SK-N-SH (cell line): ENCODE measurements around the gene HYAL3. TPM values are rescaled to one million over a fixed set of nuclear protein-coding genes. Genes with fewer than 3 reads are reported as not detected.

Source experiments
- CTCF ChIA-PET: fragments of 300-600, 350-600 bp; formaldehyde crosslinking; extraction: SDS; loops from one replicate; lab custom pipeline; 2021; lab: Yijun Ruan, JAX
- POLR2A ChIA-PET: fragments of 350-600 bp; sonication (Branson Sonifier 250); formaldehyde crosslinking; extraction: SDS; loops from one replicate; lab custom pipeline; 2020; ENCODE audit warnings: antibody characterized with exemption, inconsistent platforms; lab: Yijun Ruan, JAX
- DNase-seq: peaks from one replicate; pipeline ENCODE4 v3.0.0; 2012
- H2AFZ ChIP-seq: fragments of 200-600 bp; sonication (generic); 2 replicates; pipeline ENCODE4 v1.8.1; 2016; ENCODE audit warnings: antibody characterized with exemption, mild to moderate bottlenecking, low read depth
- H3F3A ChIP-seq: fragments of 200-600 bp; sonication (generic); replicated peaks from 2 replicates; pipeline ENCODE3; 2016; ENCODE audit warnings: antibody characterized with exemption, mild to moderate bottlenecking; ENCODE audit not compliant: insufficient read depth
- H3K27ac ChIP-seq, 2 experiments: fragments of 200-500 bp in 1 of 2; fragments of 200-600 bp in 1 of 2; sonication (Bioruptor generic) in 1 of 2; sonication (generic), shearing (Covaris generic) in 1 of 2; 2 replicates each; pipeline versions ENCODE4 v1.5.1 to v1.6.1; 2014 to 2016; ENCODE audit warnings: low read depth in 2 of 2, inconsistent platforms in 1 of 2, low read length in 1 of 2, mild to moderate bottlenecking in 1 of 2, mixed read lengths in 1 of 2
- H3K27me3 ChIP-seq: fragments of 200-600 bp; sonication (generic), shearing (Covaris generic); 2 replicates; pipeline ENCODE4 v1.6.1; 2016; ENCODE audit warnings: mixed run types; ENCODE audit not compliant: insufficient read depth
- H3K36me3 ChIP-seq, 2 experiments: fragments of 200-500 bp in 1 of 2; fragments of 200-600 bp in 1 of 2; sonication (Bioruptor generic) in 1 of 2; sonication (generic) in 1 of 2; replicated peaks in 1 of 2; 2 replicates each; pipeline versions ENCODE3 to v1.5.1; 2014 to 2016; ENCODE audit warnings: low read length in 1 of 2, mild to moderate bottlenecking in 1 of 2; ENCODE audit not compliant: insufficient read depth in 2 of 2, control insufficient read depth in 1 of 2
- H3K4me1 ChIP-seq, 2 experiments: fragments of 200-500 bp in 1 of 2; fragments of 200-600 bp in 1 of 2; sonication (Bioruptor generic) in 1 of 2; sonication (generic), shearing (Covaris generic) in 1 of 2; 2 replicates each; pipeline versions ENCODE4 v1.5.1 to v1.6.1; 2014 to 2016; ENCODE audit warnings: low read depth in 1 of 2, low read length in 1 of 2, mixed run types in 1 of 2; ENCODE audit not compliant: insufficient read depth in 2 of 2, control insufficient read depth in 1 of 2
- H3K4me2 ChIP-seq: fragments of 200-600 bp; sonication (generic), shearing (Covaris generic); 2 replicates; pipeline ENCODE4 v1.6.1; 2017; ENCODE audit warnings: mixed run types
- H3K4me3 ChIP-seq, 2 experiments: fragments of 200-500 bp in 1 of 2; fragments of 200-600 bp in 1 of 2; sonication (Bioruptor generic) in 1 of 2; sonication (generic), shearing (Covaris generic) in 1 of 2; 2 replicates each; pipeline versions ENCODE4 v1.5.1 to v1.8.1; 2014 to 2016; ENCODE audit warnings: low read depth in 2 of 2, inconsistent platforms in 1 of 2, low read length in 1 of 2, mild to moderate bottlenecking in 1 of 2, mixed read lengths in 1 of 2, moderate library complexity in 1 of 2
- H3K79me2 ChIP-seq: fragments of 200-600 bp; sonication (generic); 2 replicates; pipeline ENCODE4 v1.8.1; 2017; ENCODE audit warnings: mild to moderate bottlenecking; ENCODE audit not compliant: insufficient read depth
- H3K9ac ChIP-seq: fragments of 200-600 bp; sonication (generic); 2 replicates; pipeline ENCODE4 v1.6.1; 2017; ENCODE audit warnings: mixed run types
- H3K9me2 ChIP-seq: fragments of 200-600 bp; sonication (generic); 2 replicates; pipeline ENCODE4 v1.6.1; 2017; ENCODE audit warnings: mixed run types
- H3K9me3 ChIP-seq: fragments of 200-600 bp; sonication (generic); 2 replicates; pipeline ENCODE4 v1.6.1; 2017; ENCODE audit warnings: mixed run types, mild to moderate bottlenecking, moderate library complexity
- H4K20me1 ChIP-seq: fragments of 200-600 bp; sonication (generic); 2 replicates; pipeline ENCODE4 v1.6.1; 2017; ENCODE audit warnings: mild to moderate bottlenecking, mixed run types; ENCODE audit not compliant: insufficient read depth
- CTCF ChIP-seq: fragments of 200-600 bp; sonication (generic); IDR thresholded peaks from 2 replicates; pipeline ENCODE4 v1.6.1; 2017; ENCODE audit warnings: antibody characterized with exemption, mild to moderate bottlenecking, moderate library complexity
- ELF1 ChIP-seq: IDR thresholded peaks from 2 replicates; pipeline ENCODE4 v1.4.0; 2012
- EP300 ChIP-seq, 2 experiments: IDR thresholded peaks; 2 replicates each; pipeline versions ENCODE4 v1.4.0 to v1.6.1; 2012; ENCODE audit warnings: borderline replicate concordance in 1 of 2, low read depth in 1 of 2, low read length in 1 of 2
- FOXM1 ChIP-seq: IDR thresholded peaks from 2 replicates; pipeline ENCODE4 v1.4.0; 2012; ENCODE audit warnings: low read depth, mild to moderate bottlenecking
- GATA2 ChIP-seq: sonication (generic); formaldehyde crosslinking; IDR thresholded peaks from 2 replicates; pipeline ENCODE4 v1.5.0; 2020; ENCODE audit warnings: mild to moderate bottlenecking, missing genetic modification reagents
- MAX ChIP-seq: IDR thresholded peaks from 2 replicates; pipeline ENCODE4 v1.4.0; 2012; ENCODE audit warnings: low read depth
- MEF2A ChIP-seq: IDR thresholded peaks from 2 replicates; pipeline ENCODE4 v1.4.0; 2012; ENCODE audit warnings: low read depth, borderline replicate concordance
- MXI1 ChIP-seq: IDR thresholded peaks from 2 replicates; pipeline ENCODE4 v1.6.1; 2012; ENCODE audit warnings: mild to moderate bottlenecking, low read depth, low read length, improper control_type of control experiment
- NFIC ChIP-seq: IDR thresholded peaks from 2 replicates; pipeline ENCODE4 v1.4.0; 2012; ENCODE audit warnings: borderline replicate concordance
- RAD21 ChIP-seq: IDR thresholded peaks from 2 replicates; pipeline ENCODE4 v1.6.1; 2012; ENCODE audit warnings: mild to moderate bottlenecking, low read length
- RCOR1 ChIP-seq: fragments of 150-350 bp; IDR thresholded peaks from 2 replicates; pipeline ENCODE4 v1.6.1; 2017; ENCODE audit warnings: antibody characterized with exemption, low read length
- RFX5 ChIP-seq: IDR thresholded peaks from 2 replicates; pipeline ENCODE4 v1.6.1; 2012; ENCODE audit warnings: mild to moderate bottlenecking, improper control_type of control experiment, low read length
- RXRA ChIP-seq: IDR thresholded peaks from 2 replicates; pipeline ENCODE4 v1.4.0; 2012; ENCODE audit warnings: low read depth, mild to moderate bottlenecking, borderline replicate concordance
- SMC3 ChIP-seq: IDR thresholded peaks from 2 replicates; pipeline ENCODE4 v1.6.1; 2012; ENCODE audit warnings: low read depth, low read length, improper control_type of control experiment
- TAF1 ChIP-seq: IDR thresholded peaks from 2 replicates; pipeline ENCODE4 v1.6.1; 2012; ENCODE audit warnings: low read depth, mild to moderate bottlenecking, low read length, moderate library complexity, borderline replicate concordance
- ZBTB33 ChIP-seq: IDR thresholded peaks from 2 replicates; pipeline ENCODE4 v1.4.0; 2012; ENCODE audit warnings: low read depth, borderline replicate concordance
- WGBS: methylation state at CpG from one replicate; pipeline ENCODE4 v1.1.6; 2017; ENCODE audit warnings: low lambda C conversion rate; 5-methylcytosine and 5-hydroxymethylcytosine counted together
- polyA plus RNA-seq, 3 experiments: library from polyadenylated mRNA; depleted of rRNA; stranded (reverse); fragments of >200 nt; gene quantifications; 2 replicates each; pipeline ENCODE4 v1.2.3, GENCODE V29; 2012
- TF ChIP-seq, protein P1 (sequence below): fragments of 150-350 bp; IDR thresholded peaks from 2 replicates; pipeline ENCODE4 v1.6.1; 2016; ENCODE audit warnings: mild to moderate bottlenecking, low read depth, low read length

Gene HYAL3
- polyA plus RNA-seq, 1 of the 3 experiments (the other 2 are of a cell fraction): 7.8 TPM

- Histone ChIP-seq H3K36me3 (no peaks in the 10 kb centered on the region), H3K4me3 (no peak overlapping the region), H3K9ac (no peak overlapping the region), H3K27me3 (0 out of 2 replicates have a peak, but pooled peaks cover 4% of the 10 kb centered on the region), H3F3A (peaks cover 23% of the 10 kb centered on the region), H3K4me2 (no peak overlapping the region), H3K9me3 (no peaks in the 10 kb centered on the region), H3K9me2 (no peaks in the 10 kb centered on the region), H3K4me1 (peaks cover 20 to 30% of the 10 kb centered on the region in 2 experiments; a peak in 3 of 4 replicates), H4K20me1 (no peaks in the 10 kb centered on the region), H3K79me2 (no peaks in the 10 kb centered on the region), H2AFZ (no peak overlapping the region), H3K27ac (no peak overlapping the region)
- CTCF ChIA-PET: interaction anchor here (0.8 to 12.2 kb wide), 5 partner anchors 10 to 78 kb away, joined by 4 to 206 read pairs (median 49); partner anchors contain the start of gene GNAT1
- DNase-seq: no peak
- WGBS: 82% methylated on average over 4 of the region's 4 CpGs
- POLR2A ChIA-PET: no interaction called here
- TF ChIP-seq SMC3 (no peak), CTCF (no peak), RXRA (no peak), ELF1 (no peak), RFX5 (no peak), GATA2 (CRISPR knock-in tag) (no peak), NFIC (no peak), RAD21 (no peak), EP300 (IDR thresholded peaks at IDR 0.05; ENCODE audit: borderline replicate concordance in 1 of 2, low read depth in 1 of 2, low read length in 1 of 2) (no peak), MAX (no peak), TAF1 (no peak), MEF2A (no peak), RCOR1 (no peak), MXI1 (no peak), FOXM1 (no peak), ZBTB33 (no peak)
- TF ChIP-seq, protein P1, sequence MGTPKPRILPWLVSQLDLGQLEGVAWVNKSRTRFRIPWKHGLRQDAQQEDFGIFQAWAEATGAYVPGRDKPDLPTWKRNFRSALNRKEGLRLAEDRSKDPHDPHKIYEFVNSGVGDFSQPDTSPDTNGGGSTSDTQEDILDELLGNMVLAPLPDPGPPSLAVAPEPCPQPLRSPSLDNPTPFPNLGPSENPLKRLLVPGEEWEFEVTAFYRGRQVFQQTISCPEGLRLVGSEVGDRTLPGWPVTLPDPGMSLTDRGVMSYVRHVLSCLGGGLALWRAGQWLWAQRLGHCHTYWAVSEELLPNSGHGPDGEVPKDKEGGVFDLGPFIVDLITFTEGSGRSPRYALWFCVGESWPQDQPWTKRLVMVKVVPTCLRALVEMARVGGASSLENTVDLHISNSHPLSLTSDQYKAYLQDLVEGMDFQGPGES: no peak
Measured at GRCh38 chr3:50269460-50269859, 29.7 kb downstream of the HYAL3 start.
